Adrenal gland (tissue), 19 donors: Measurements from ENCODE around the gene RCBTB1. TPM values are rescaled to one million over a fixed set of nuclear protein-coding genes. Genes with fewer than 3 reads are reported as not detected.

ENCODE experiments used
- DNase-seq, 7 donors: peaks; one replicate each; pipeline ENCODE4 v3.0.0-alpha.2; 2019 to 2020
- H3K27ac ChIP-seq, 5 donors: fragments of 200-600 bp; sonication (generic) in 4 of 5; 1 replicate in 3 of 5; 2 replicates in 2 of 5; pipeline versions ENCODE4 v1.5.1 to v1.8.0; 2016 to 2020; ENCODE audit warnings: mild to moderate bottlenecking in 1 of 5
- H3K27me3 ChIP-seq: fragments of 200-600 bp; 2 replicates; pipeline ENCODE4 v1.8.0; 2021
- H3K36me3 ChIP-seq, 2 donors: fragments of 200-600 bp; replicated peaks in 1 of 2; 1 replicate in 1 of 2; 2 replicates in 1 of 2; pipeline versions ENCODE4 v1.5.1 to v1.8.0; 2018 to 2022
- H3K4me1 ChIP-seq, 2 donors: fragments of 200-600 bp; replicated peaks in 1 of 2; 1 replicate in 1 of 2; 2 replicates in 1 of 2; pipeline versions ENCODE4 v1.5.1 to v1.8.0; 2018 to 2021
- H3K4me3 ChIP-seq, 4 donors: fragments of 200-600 bp; sonication (generic) in 3 of 4; one replicate each; pipeline ENCODE4 v1.5.1; 2016 to 2018
- H3K9me3 ChIP-seq, 3 donors: fragments of 200-600 bp; sonication (generic) in 1 of 3; replicated peaks in 1 of 3; 1 replicate in 2 of 3; 2 replicates in 1 of 3; pipeline versions ENCODE4 v1.5.1 to v1.8.0; 2016 to 2021
- CTCF ChIP-seq, 6 experiments: fragments of 450-650 bp in 4 of 6; fragments of 200-600 bp in 2 of 6; sonication (generic) in 1 of 6; IDR thresholded peaks; 1 replicate in 5 of 6; 2 replicates in 1 of 6; pipeline versions ENCODE4 v1.5.1 to v1.8.0; 2016 to 2021; ENCODE audit warnings: antibody characterized with exemption in 6 of 6, mild to moderate bottlenecking in 2 of 6, moderate library complexity in 1 of 6
- POLR2A ChIP-seq, 2 donors: fragments of 450-650 bp; IDR thresholded peaks; one replicate each; pipeline ENCODE4 v1.6.1; 2017; ENCODE audit warnings: antibody characterized with exemption in 2 of 2, mild to moderate bottlenecking in 2 of 2, moderate library complexity in 1 of 2
- WGBS, 4 donors: extraction: QIAGEN DNeasy Blood & Tissue Kit in 2 of 4; methylation state at CpG; one replicate each; pipeline versions ENCODE4 v1.1.5 to v1.1.7; 2013 to 2017; 5-methylcytosine and 5-hydroxymethylcytosine counted together
- intact Hi-C, 2 donors: fragments of 100-400 bp; cut with DNase I; formaldehyde crosslinking; loops; one replicate each; pipeline versions ENCODE4 v1.14.1 to v1.15.0; 2022 to 2023
- long read RNA-seq, 10 donors: library from polyadenylated mRNA in 3 of 10; unstranded in 2 of 10; stranded (forward) in 1 of 10; transcript quantifications; one replicate each; pipeline ENCODE4 v2.0.0 and lab custom pipeline, GENCODE V29; 2021 to 2026
- polyA plus RNA-seq, 3 donors: library from polyadenylated mRNA; stranded (reverse); fragments of 200-250 nt in 2 of 3; fragments of 350-450 nt in 1 of 3; fragmentation: Illumina TruSeq in 1 of 3; extraction: RNeasy Lipid Tissue Mini Kit (QIAGEN cat#74804) in 1 of 3; gene quantifications; one replicate each; pipeline ENCODE4 v1.2.3, GENCODE V29; 2013 to 2014
- total RNA-seq, 9 donors: library from RNA; depleted of rRNA in 4 of 9; stranded (reverse); fragments of >200 nt in 4 of 9; fragments of 120-200 nt in 1 of 9; fragmentation: NEBNext Ultra II Directional in 1 of 9; extraction: Animal tissue kit (Norgen Biotek cat#: 25700) in 1 of 9; gene quantifications; one replicate each; pipeline versions ENCODE4 v1.1.0 to v1.2.4, GENCODE V29; 2013 to 2023
- donor health status: healthy with polysubstance abuse.
- donor health status: Bipolar disorder and iron deficiency.
- donor health status: DM: yes; HTN: yes; CAD: no.
- donor health status: DM: no; HTN: no; CAD: no.
- donor health status: DM: no; HTN: no; CAD: no.
- donor health status: DM: yes; HTN: yes; CAD: no.

Gene RCBTB1
- total RNA-seq, result 10 to 100 TPM; 11.9 to 87.5 (median 39.5) TPM
- polyA plus RNA-seq, result 10 to 100 TPM; 11.7 to 25.6 (median 19.6) TPM
- long read RNA-seq, donor 1, full-length matches to known transcripts, result 3 of 8 reads
- long read RNA-seq, donor 1, partial matches to known transcripts, result 5 of 8 reads
- long read RNA-seq, donor 1, other reads (novel, unspliced or antisense), result 0 of 8 reads
- long read RNA-seq, donor 2, full-length matches to known transcripts, result 2 of 2 reads
- long read RNA-seq, donor 2, partial matches to known transcripts, result 0 of 2 reads
- long read RNA-seq, donor 2, other reads (novel, unspliced or antisense), result 0 of 2 reads
- long read RNA-seq, donor 3, full-length matches to known transcripts, result 2 of 2 reads
- long read RNA-seq, donor 3, partial matches to known transcripts, result 0 of 2 reads
- long read RNA-seq, donor 3, other reads (novel, unspliced or antisense), result 0 of 2 reads
- long read RNA-seq, donor 4, full-length matches to known transcripts, result 8 of 16 reads
- long read RNA-seq, donor 4, partial matches to known transcripts, result 3 of 16 reads
- long read RNA-seq, donor 4, other reads (novel, unspliced or antisense), result 5 of 16 reads
- long read RNA-seq, donor 5, full-length matches to known transcripts, result 126 of 175 reads
- long read RNA-seq, donor 5, partial matches to known transcripts, result 10 of 175 reads
- long read RNA-seq, donor 5, other reads (novel, unspliced or antisense), result 39 of 175 reads
- long read RNA-seq, donor 6, full-length matches to known transcripts, result 5 of 11 reads
- long read RNA-seq, donor 6, partial matches to known transcripts, result 3 of 11 reads
- long read RNA-seq, donor 6, other reads (novel, unspliced or antisense), result 3 of 11 reads
- long read RNA-seq, donor 7, result 0 reads
- long read RNA-seq, donor 8, full-length matches to known transcripts, result 2 of 8 reads
- long read RNA-seq, donor 8, partial matches to known transcripts, result 6 of 8 reads
- long read RNA-seq, donor 8, other reads (novel, unspliced or antisense), result 0 of 8 reads
- long read RNA-seq, donor 9, full-length matches to known transcripts, result 2 of 9 reads
- long read RNA-seq, donor 9, partial matches to known transcripts, result 7 of 9 reads
- long read RNA-seq, donor 9, other reads (novel, unspliced or antisense), result 0 of 9 reads
- long read RNA-seq, donor 10, full-length matches to known transcripts, result 3 of 3 reads
- long read RNA-seq, donor 10, partial matches to known transcripts, result 0 of 3 reads
- long read RNA-seq, donor 10, other reads (novel, unspliced or antisense), result 0 of 3 reads

- peak within 1 kb of the TSS; percentile 37 to 88 (median 62) for H3K4me3 ChIP-seq
- 0 to 1% (median 0%) methylated on average over 14 to 87 of the region's 87 CpGs for WGBS, 4 donors
- peak within 1 kb of the TSS in 4 of 5 donors; percentile 41 to 85 (median 78) for H3K27ac ChIP-seq
- H3K9me3 ChIP-seq, result no peaks in the 10 kb centered on the region
- peaks cover 0 to 19% of the 10 kb centered on the region in 2 donors for H3K4me1 ChIP-seq
- no peaks in the 10 kb centered on the region for H3K27me3 ChIP-seq
- no peaks in the 10 kb centered on the region for H3K36me3 ChIP-seq
- DNase-seq, result peak; percentile 60 to 75 (median 68)
- intact Hi-C loops, result no loop called here
- TF ChIP-seq CTCF (IDR thresholded peaks at IDR 0.05) (no peak), POLR2A (IDR thresholded peaks at IDR 0.05) (peak; percentile 12 to 57)
These were observed at the start of gene RCBTB1 for GRCh38 chr13:49585220-49586157. Gene RCBTB1 (minus strand): TSS chr13:49585558. CDS start chr13:49567279, 18,279 bp downstream.

GRCh38 chr13:49633710-49634109, 48.4 kb upstream of the RCBTB1 start:
- Histone ChIP-seq H3K27me3 (no peaks in the 10 kb centered on the region), H3K4me1 (peaks cover 5 to 15% of the 10 kb centered on the region in 2 donors), H3K36me3 (no peaks in the 10 kb centered on the region), H3K27ac (no peak overlapping the region), H3K9me3 (no peaks in the 10 kb centered on the region), H3K4me3 (no peak overlapping the region)
- intact Hi-C loops, result no loop called here
- DNase-seq, result no peak
- 81 to 93% (median 85%) methylated on average over 4 of the region's 4 CpGs for WGBS, 4 donors
- no peak for TF ChIP-seq CTCF (IDR thresholded peaks at IDR 0.05)
- no peak for TF ChIP-seq POLR2A (IDR thresholded peaks at IDR 0.05)

- no peak for TF ChIP-seq POLR2A (IDR thresholded peaks at IDR 0.05)
- no peak for TF ChIP-seq CTCF (IDR thresholded peaks at IDR 0.05)
- H3K4me1 ChIP-seq, result peaks cover 5 to 15% of the 10 kb centered on the region in 2 donors
- no peaks in the 10 kb centered on the region for H3K36me3 ChIP-seq
- 91 to 96% (median 92%) methylated on average over 5 of the region's 5 CpGs for WGBS, 4 donors
- no peaks in the 10 kb centered on the region for H3K9me3 ChIP-seq
- no peak for DNase-seq
- no peak overlapping the region for H3K4me3 ChIP-seq
- intact Hi-C loops, result no loop called here
- no peak overlapping the region for H3K27ac ChIP-seq
- no peaks in the 10 kb centered on the region for H3K27me3 ChIP-seq
These were observed 46.8 kb upstream of the RCBTB1 start for GRCh38 chr13:49632156-49632555.
